DND-41 (cell line): Measurements from ENCODE around the gene EEFSEC.

Experiments used
- ATAC-seq: fragments of 200-7000 bp; cut with Tn5 transposase; 3 replicates; pipeline ENCODE4 v1.9.1; 2021; ENCODE audit warnings: low read depth; ENCODE audit not compliant: insufficient read depth
- DNase-seq: peaks from one replicate; pipeline ENCODE4 v3.0.0-alpha.2; 2020
- H2AFZ ChIP-seq: 2 replicates; pipeline ENCODE4 v1.6.0; 2012; ENCODE audit warnings: low read depth, low read length
- H3K27ac ChIP-seq: 2 replicates; pipeline ENCODE4 v1.5.1; 2012; ENCODE audit warnings: low read length, inconsistent platforms
- H3K27me3 ChIP-seq: fragments of 200-600 bp; sonication (generic); 2 replicates; pipeline ENCODE4 v1.6.0; 2012; ENCODE audit warnings: low read length, mild to moderate bottlenecking, inconsistent platforms; ENCODE audit not compliant: insufficient read depth, poor library complexity
- H3K36me3 ChIP-seq: 2 replicates; pipeline ENCODE4 v1.5.1; 2012; ENCODE audit warnings: low read length, inconsistent platforms; ENCODE audit not compliant: insufficient read depth
- H3K4me1 ChIP-seq: 2 replicates; pipeline ENCODE4 v1.5.1; 2012; ENCODE audit warnings: mild to moderate bottlenecking, low read length; ENCODE audit not compliant: insufficient read depth
- H3K4me2 ChIP-seq: 2 replicates; pipeline ENCODE4 v1.6.0; 2012; ENCODE audit warnings: mild to moderate bottlenecking, moderate library complexity, low read length, inconsistent platforms; ENCODE audit not compliant: insufficient read depth
- H3K4me3 ChIP-seq, 2 experiments: fragments of 200-600 bp in 1 of 2; shearing (Covaris generic) in 1 of 2; 2 replicates each; pipeline ENCODE4 v1.5.1; 2012 to 2016; ENCODE audit warnings: inconsistent platforms in 2 of 2, low read length in 2 of 2, mild to moderate bottlenecking in 2 of 2, low read depth in 1 of 2, moderate library complexity in 1 of 2
- H3K79me2 ChIP-seq: 2 replicates; pipeline ENCODE4 v1.6.0; 2012; ENCODE audit warnings: low read length, inconsistent platforms; ENCODE audit not compliant: insufficient read depth
- H3K9ac ChIP-seq: 2 replicates; pipeline ENCODE4 v1.6.0; 2012; ENCODE audit warnings: low read depth, mild to moderate bottlenecking, inconsistent platforms, low read length, moderate library complexity
- H3K9me3 ChIP-seq: 2 replicates; pipeline ENCODE4 v1.5.1; 2012; ENCODE audit warnings: low read length, moderate library complexity, mild to moderate bottlenecking, inconsistent platforms; ENCODE audit not compliant: insufficient read depth, severe bottlenecking
- H4K20me1 ChIP-seq: 2 replicates; pipeline ENCODE4 v1.6.0; 2012; ENCODE audit warnings: low read length; ENCODE audit not compliant: insufficient read depth
- EZH2 ChIP-seq: IDR thresholded peaks from 3 replicates; pipeline ENCODE4 v1.6.1; 2012; ENCODE audit warnings: borderline replicate concordance, low read depth, mild to moderate bottlenecking, moderate library complexity, low read length, inconsistent platforms; ENCODE audit not compliant: severe bottlenecking
- TF ChIP-seq, protein P1 (sequence below): IDR thresholded peaks from 2 replicates; pipeline ENCODE4 v1.5.1; 2012; ENCODE audit warnings: borderline replicate concordance, low read length, moderate library complexity, mild to moderate bottlenecking; ENCODE audit not compliant: poor library complexity, severe bottlenecking; ENCODE audit errors: extremely low read depth

EEFSEC gene

DNA sequence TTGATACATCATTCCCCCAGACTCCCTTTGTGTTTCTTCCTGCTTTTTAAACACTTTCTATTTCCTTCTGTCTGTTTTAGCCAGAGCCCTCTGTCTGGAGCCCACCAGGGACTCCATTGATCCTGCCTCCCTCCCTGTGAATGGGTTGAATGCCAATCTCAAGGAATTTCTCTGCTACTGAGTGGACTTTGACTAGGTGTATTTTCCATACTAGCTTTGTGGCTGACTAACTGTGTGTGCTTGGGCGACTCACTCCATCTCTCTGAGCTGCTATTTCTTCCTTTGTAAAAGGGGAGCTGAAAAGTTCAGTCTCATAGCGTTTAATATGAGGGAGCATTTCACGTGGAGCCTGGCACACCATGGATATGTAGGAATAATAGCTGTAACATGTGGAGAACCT lies 98.8 kb downstream of the EEFSEC start:
- H3K4me2 ChIP-seq = no peak overlapping the region
- TF ChIP-seq, protein P1, sequence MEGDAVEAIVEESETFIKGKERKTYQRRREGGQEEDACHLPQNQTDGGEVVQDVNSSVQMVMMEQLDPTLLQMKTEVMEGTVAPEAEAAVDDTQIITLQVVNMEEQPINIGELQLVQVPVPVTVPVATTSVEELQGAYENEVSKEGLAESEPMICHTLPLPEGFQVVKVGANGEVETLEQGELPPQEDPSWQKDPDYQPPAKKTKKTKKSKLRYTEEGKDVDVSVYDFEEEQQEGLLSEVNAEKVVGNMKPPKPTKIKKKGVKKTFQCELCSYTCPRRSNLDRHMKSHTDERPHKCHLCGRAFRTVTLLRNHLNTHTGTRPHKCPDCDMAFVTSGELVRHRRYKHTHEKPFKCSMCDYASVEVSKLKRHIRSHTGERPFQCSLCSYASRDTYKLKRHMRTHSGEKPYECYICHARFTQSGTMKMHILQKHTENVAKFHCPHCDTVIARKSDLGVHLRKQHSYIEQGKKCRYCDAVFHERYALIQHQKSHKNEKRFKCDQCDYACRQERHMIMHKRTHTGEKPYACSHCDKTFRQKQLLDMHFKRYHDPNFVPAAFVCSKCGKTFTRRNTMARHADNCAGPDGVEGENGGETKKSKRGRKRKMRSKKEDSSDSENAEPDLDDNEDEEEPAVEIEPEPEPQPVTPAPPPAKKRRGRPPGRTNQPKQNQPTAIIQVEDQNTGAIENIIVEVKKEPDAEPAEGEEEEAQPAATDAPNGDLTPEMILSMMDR = no peak
- TF ChIP-seq EZH2 = no peak
- no peaks in the 10 kb centered on the region for H3K27me3 ChIP-seq
- H3K4me1 ChIP-seq = no peaks in the 10 kb centered on the region
- no peak overlapping the region for H3K27ac ChIP-seq
- H3K9me3 ChIP-seq = no peaks in the 10 kb centered on the region
- H3K79me2 ChIP-seq = peaks cover 2% of the 10 kb centered on the region; the same call in 1 of the 2 replicates
- H3K36me3 ChIP-seq = peaks cover 16% of the 10 kb centered on the region
- H2AFZ ChIP-seq = no peak overlapping the region
- ATAC-seq (no peak), DNase-seq (no peak)
- no peaks in the 10 kb centered on the region for H4K20me1 ChIP-seq
- no peak overlapping the region for H3K9ac ChIP-seq
- H3K4me3 ChIP-seq = no peak overlapping the region

GRCh38 chr3:128253150-128253549 lies 99.9 kb downstream of the EEFSEC start:
- ATAC-seq (no peak), DNase-seq (no peak)
- Histone ChIP-seq H3K4me2 (no peak overlapping the region), H3K9ac (no peak overlapping the region), H3K9me3 (no peaks in the 10 kb centered on the region), H3K4me3 (no peak overlapping the region), H2AFZ (no peak overlapping the region), H4K20me1 (no peaks in the 10 kb centered on the region), H3K27me3 (no peaks in the 10 kb centered on the region), H3K27ac (no peak overlapping the region), H3K4me1 (no peaks in the 10 kb centered on the region), H3K36me3 (peaks cover 13% of the 10 kb centered on the region; the same call in 1 of the 2 replicates), H3K79me2 (peaks cover 2% of the 10 kb centered on the region; the same call in 1 of the 2 replicates)
- TF ChIP-seq EZH2 = no peak
- TF ChIP-seq, protein P1 = no peak

DNA sequence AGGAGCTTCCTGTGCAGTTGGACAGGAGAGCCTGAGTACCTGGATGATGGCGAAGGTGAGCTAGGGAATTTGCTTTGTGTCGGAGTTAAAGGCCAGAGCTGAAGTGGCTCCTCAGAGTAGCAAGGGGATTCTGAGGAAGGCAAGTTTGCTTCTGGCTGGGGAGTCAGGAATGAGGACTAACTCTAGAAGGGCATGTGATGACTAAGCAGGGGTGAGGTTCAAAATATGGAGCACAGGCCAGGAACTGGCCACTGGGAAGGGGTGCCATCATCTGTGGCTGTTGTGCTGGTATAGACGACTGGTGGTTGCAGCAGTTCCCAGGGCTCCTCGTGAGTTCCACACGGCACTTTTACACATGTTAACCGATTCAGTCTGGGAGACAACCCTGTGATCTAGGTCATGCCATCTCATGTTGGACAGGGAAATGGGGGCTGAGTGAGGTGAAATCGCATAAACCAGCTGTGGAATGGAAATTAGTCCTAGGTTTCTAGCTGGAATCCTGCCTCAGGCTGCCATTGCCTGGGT lies 100.8 kb downstream of the EEFSEC start:
- Histone ChIP-seq H3K4me1 (no peaks in the 10 kb centered on the region), H4K20me1 (no peaks in the 10 kb centered on the region), H3K9me3 (peaks cover 5% of the 10 kb centered on the region), H3K4me3 (no peak overlapping the region), H3K27ac (no peak overlapping the region), H3K4me2 (no peak overlapping the region), H3K36me3 (peaks cover 16% of the 10 kb centered on the region; the same call in 1 of the 2 replicates), H3K79me2 (peaks cover 2% of the 10 kb centered on the region; the same call in 1 of the 2 replicates), H2AFZ (no peak overlapping the region), H3K27me3 (no peaks in the 10 kb centered on the region), H3K9ac (no peak overlapping the region)
- TF ChIP-seq, protein P1 = no peak
- no peak for TF ChIP-seq EZH2
- DNase-seq = no peak
- no peak for ATAC-seq

DNA sequence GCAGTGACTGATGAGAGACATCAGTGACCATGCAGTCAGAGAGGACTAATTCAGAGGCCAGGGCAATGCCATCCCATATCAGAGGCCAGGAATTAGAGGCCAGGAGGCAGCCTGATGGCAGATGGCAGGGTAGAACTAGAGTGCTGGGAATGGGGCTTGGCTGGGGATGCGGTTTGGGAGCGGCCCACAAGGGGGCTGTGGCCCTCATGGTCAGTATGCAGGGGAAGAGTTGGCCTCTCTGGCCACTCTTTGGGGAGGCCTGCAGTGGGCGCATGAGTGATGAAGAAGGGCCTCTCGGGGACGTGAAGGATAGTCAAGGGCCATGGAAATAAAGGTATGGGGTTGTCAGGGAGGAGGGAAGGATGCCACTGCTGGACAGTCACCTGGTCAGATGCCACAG lies 101.7 kb downstream of the EEFSEC start:
- Histone ChIP-seq H3K36me3 (peaks cover 12% of the 10 kb centered on the region; the same call in 1 of the 2 replicates), H3K4me2 (no peak overlapping the region), H3K9ac (no peak overlapping the region), H3K27ac (no peak overlapping the region), H3K79me2 (peaks cover 2% of the 10 kb centered on the region; the same call in 1 of the 2 replicates), H3K4me1 (no peaks in the 10 kb centered on the region), H3K27me3 (no peaks in the 10 kb centered on the region), H3K4me3 (no peak overlapping the region), H3K9me3 (peaks cover 11% of the 10 kb centered on the region), H2AFZ (no peak overlapping the region), H4K20me1 (no peaks in the 10 kb centered on the region)
- DNase-seq (no peak), ATAC-seq (no peak)
- TF ChIP-seq, protein P1 = no peak
- no peak for TF ChIP-seq EZH2
